CD14-positive monocyte (primary cell): ENCODE results near the gene PTPRN2. TPM values are rescaled to one million over a fixed set of nuclear protein-coding genes. Genes with fewer than 3 reads are reported as not detected.

Experiments used
- DNase-seq, 3 donors: peaks; one replicate each; pipeline ENCODE4 v3.0.0-alpha.2; 2011 to 2022
- H2AFZ ChIP-seq: 2 replicates; pipeline ENCODE4 v1.6.0; 2012; ENCODE audit warnings: mild to moderate bottlenecking, low read depth, low read length, inconsistent platforms; ENCODE audit not compliant: insufficient read depth, poor library complexity, severe bottlenecking
- H3K27ac ChIP-seq, 2 donors: 1 replicate in 1 of 2; 2 replicates in 1 of 2; pipeline ENCODE4 v1.5.1; 2012 to 2013; ENCODE audit warnings: low read length in 2 of 2, control low read depth in 1 of 2, inconsistent platforms in 1 of 2, low read depth in 1 of 2, mild to moderate bottlenecking in 1 of 2
- H3K27me3 ChIP-seq, 2 donors: one replicate each; pipeline versions ENCODE4 v1.6.0 to v1.6.1; 2011 to 2013; ENCODE audit warnings: low read length in 2 of 2; ENCODE audit not compliant: control insufficient read depth in 2 of 2, insufficient read depth in 2 of 2
- H3K36me3 ChIP-seq, 2 donors: replicated peaks in 1 of 2; 1 replicate in 1 of 2; 2 replicates in 1 of 2; pipeline versions ENCODE4 v1.5.1 to v1.6.1; 2012 to 2013; ENCODE audit warnings: low read length in 2 of 2, control low read depth in 1 of 2, inconsistent platforms in 1 of 2, mild to moderate bottlenecking in 1 of 2; ENCODE audit not compliant: insufficient read depth in 2 of 2, control insufficient read depth in 1 of 2
- H3K4me1 ChIP-seq, 2 donors: 1 replicate in 1 of 2; 2 replicates in 1 of 2; pipeline versions ENCODE4 v1.5.1 to v1.6.1; 2012 to 2013; ENCODE audit warnings: low read length in 2 of 2, control low read depth in 1 of 2, inconsistent platforms in 1 of 2, mild to moderate bottlenecking in 1 of 2, moderate library complexity in 1 of 2; ENCODE audit not compliant: insufficient read depth in 2 of 2, control insufficient read depth in 1 of 2
- H3K4me2 ChIP-seq: replicated peaks from 2 replicates; pipeline ENCODE3; 2012; ENCODE audit warnings: low read length, moderate library complexity, mild to moderate bottlenecking; ENCODE audit not compliant: poor library complexity, severe bottlenecking; ENCODE audit errors: extremely low read depth
- H3K4me3 ChIP-seq, 3 experiments: fragments of 200-600 bp in 1 of 3; sonication (generic) in 1 of 3; replicated peaks in 1 of 3; 1 replicate in 2 of 3; 2 replicates in 1 of 3; pipeline ENCODE4 v1.5.1; 2011 to 2013; ENCODE audit warnings: low read length in 3 of 3, mild to moderate bottlenecking in 3 of 3, control low read depth in 2 of 3, low read depth in 2 of 3, inconsistent platforms in 1 of 3, moderate library complexity in 1 of 3
- H3K79me2 ChIP-seq: 2 replicates; pipeline ENCODE4 v1.6.0; 2012; ENCODE audit warnings: mild to moderate bottlenecking, control low read depth, inconsistent platforms, low read length, moderate library complexity; ENCODE audit not compliant: insufficient read depth
- H3K9ac ChIP-seq: 2 replicates; pipeline ENCODE4 v1.6.0; 2017; ENCODE audit warnings: low read length, mild to moderate bottlenecking; ENCODE audit not compliant: insufficient read depth, poor library complexity, severe bottlenecking
- H3K9me3 ChIP-seq, 2 donors: replicated peaks in 1 of 2; 1 replicate in 1 of 2; 2 replicates in 1 of 2; pipeline versions ENCODE4 v1.5.1 to v1.6.1; 2012 to 2013; ENCODE audit warnings: low read length in 2 of 2, control low read depth in 1 of 2; ENCODE audit not compliant: control insufficient read depth in 1 of 2, insufficient read depth in 1 of 2
- H4K20me1 ChIP-seq: 2 replicates; pipeline ENCODE4 v1.6.0; 2012; ENCODE audit warnings: mild to moderate bottlenecking, low read length, control low read depth, moderate library complexity; ENCODE audit not compliant: insufficient read depth
- H3K27ac Mint-ChIP-seq, 7 donors: one replicate each; pipeline ENCODE4 v1.8.0; 2020; ENCODE audit warnings: mild to moderate bottlenecking in 7 of 7, mixed read lengths in 7 of 7, moderate library complexity in 6 of 7, inconsistent platforms in 2 of 7
- H3K27me3 Mint-ChIP-seq, 3 donors: one replicate each; pipeline ENCODE4 v1.8.0; 2021 to 2022; ENCODE audit warnings: low read depth in 3 of 3, mild to moderate bottlenecking in 3 of 3, mixed read lengths in 3 of 3, moderate library complexity in 3 of 3, inconsistent platforms in 1 of 3
- H3K36me3 Mint-ChIP-seq, 2 donors: one replicate each; pipeline ENCODE4 v1.8.0; 2020; ENCODE audit warnings: mixed read lengths in 2 of 2, inconsistent platforms in 1 of 2, mild to moderate bottlenecking in 1 of 2
- H3K4me1 Mint-ChIP-seq: one replicate; pipeline ENCODE4 v1.8.0; 2020; ENCODE audit warnings: mild to moderate bottlenecking, mixed read lengths
- H3K4me3 Mint-ChIP-seq, 2 donors: one replicate each; pipeline ENCODE4 v1.8.0; 2020; ENCODE audit warnings: mild to moderate bottlenecking in 2 of 2, mixed read lengths in 2 of 2, moderate library complexity in 1 of 2
- H3K9me3 Mint-ChIP-seq, 7 donors: one replicate each; pipeline ENCODE4 v1.8.0; 2020 to 2022; ENCODE audit warnings: mixed read lengths in 7 of 7, mild to moderate bottlenecking in 6 of 7, moderate library complexity in 6 of 7, inconsistent platforms in 2 of 7
- CTCF ChIP-seq: fragments of 200-600 bp; IDR thresholded peaks from one replicate; pipeline ENCODE4 v1.8.0; 2022; ENCODE audit warnings: antibody characterized with exemption, mild to moderate bottlenecking
- WGBS: methylation state at CpG from one replicate; pipeline ENCODE4 v1.1.5; 2013; ENCODE audit warnings: missing lambda C conversion rate; ENCODE audit not compliant: insufficient coverage; 5-methylcytosine and 5-hydroxymethylcytosine counted together
- intact Hi-C, 2 donors: fragments of 100-400 bp; cut with micrococcal nuclease; formaldehyde crosslinking; loops; one replicate each; pipeline versions ENCODE4 v1.15.0 to v1.15.1; 2023
- polyA plus RNA-seq, 3 donors: library from polyadenylated mRNA; depleted of rRNA in 1 of 3; unstranded in 2 of 3; stranded (reverse) in 1 of 3; fragments of 300-500 nt in 2 of 3; fragments of >200 nt in 1 of 3; fragmentation: Illumina TruSeq in 2 of 3; gene quantifications; 1 replicate in 2 of 3; 2 replicates in 1 of 3; pipeline ENCODE4 v1.2.3, GENCODE V29; 2012 to 2021

PTPRN2 gene
- polyA plus RNA-seq, 3 donors, result 0.25 to 1.4 (median 0.97) TPM

GRCh38 chr7:158614700-158615099, 27.1 kb upstream of the PTPRN2 start:
- DNase-seq, result no peak
- Mint-ChIP-seq H3K4me1 (no peaks in the 10 kb centered on the region), H3K27me3 (no peaks in the 10 kb centered on the region), H3K36me3 (peaks cover 26 to 61% of the 10 kb centered on the region in 2 donors), H3K9me3 (no peaks in the 10 kb centered on the region), H3K4me3 (no peak overlapping the region), H3K27ac (no peak overlapping the region)
- Histone ChIP-seq H3K4me3 (no peak overlapping the region), H3K4me1 (no peaks in the 10 kb centered on the region), H2AFZ (no peak overlapping the region), H3K27me3 (no peaks in the 10 kb centered on the region), H3K27ac (no peak overlapping the region), H3K4me2 (no peak overlapping the region), H3K79me2 (no peaks in the 10 kb centered on the region), H3K36me3 (peaks cover 2 to 41% of the 10 kb centered on the region in 2 donors), H3K9ac (no peak overlapping the region), H4K20me1 (no peaks in the 10 kb centered on the region), H3K9me3 (no peaks in the 10 kb centered on the region)
- intact Hi-C loops, result no loop called here
- no CpG with 5 or more reads among the region's 1 CpG for WGBS
- TF ChIP-seq CTCF, result no peak

- no peak overlapping the region for H3K27ac ChIP-seq
- no peak overlapping the region for H2AFZ ChIP-seq
- H3K27ac Mint-ChIP-seq, result no peak overlapping the region
- peaks cover 2% of the 10 kb centered on the region for H3K4me1 Mint-ChIP-seq
- no peaks in the 10 kb centered on the region for H4K20me1 ChIP-seq
- peaks cover 2 to 43% of the 10 kb centered on the region in 2 donors for H3K36me3 ChIP-seq
- TF ChIP-seq CTCF, result no peak
- H3K27me3 ChIP-seq, result no peaks in the 10 kb centered on the region
- DNase-seq, result no peak
- no peaks in the 10 kb centered on the region for H3K79me2 ChIP-seq
- intact Hi-C loops, result no loop called here
- H3K9ac ChIP-seq, result no peak overlapping the region
- no peak overlapping the region for H3K4me3 Mint-ChIP-seq
- no peaks in the 10 kb centered on the region for H3K4me1 ChIP-seq
- H3K27me3 Mint-ChIP-seq, result no peaks in the 10 kb centered on the region
- H3K4me2 ChIP-seq, result no peak overlapping the region
- no peaks in the 10 kb centered on the region for H3K9me3 Mint-ChIP-seq
- H3K9me3 ChIP-seq, result no peaks in the 10 kb centered on the region
- 92% methylated on average over 2 of the region's 2 CpGs for WGBS
- no peak overlapping the region for H3K4me3 ChIP-seq
- peaks cover 21 to 59% of the 10 kb centered on the region in 2 donors for H3K36me3 Mint-ChIP-seq
These were observed 25.9 kb upstream of the PTPRN2 start for GRCh38 chr7:158613481-158613880.
